ENCODE measurements around the gene WBP1L. TPM values are rescaled to one million over a fixed set of nuclear protein-coding genes. Genes with fewer than 3 reads are reported as not detected.

Gene WBP1L
- total RNA-seq, 2 experiments from 2014 or later, result 17.6 to 24.4 TPM

GRCh38 chr10:102800611-102801335, 57.0 kb downstream of the WBP1L start:
- Histone ChIP-seq H2AFZ (ENCODE audit: low read length) (no peak overlapping the region), H3K36me3 (ENCODE audit: insufficient read depth, low read length) (peaks cover 50% of the 10 kb centered on the region), H3K79me2 (ENCODE audit: insufficient read depth, low read depth, low read length) (no peaks in the 10 kb centered on the region), H4K20me1 (ENCODE audit: insufficient read depth, low read length) (no peaks in the 10 kb centered on the region), H3K4me1 (ENCODE audit: insufficient read depth, low read length, poor library complexity, severe bottlenecking) (peaks cover 26% of the 10 kb centered on the region), H3K27ac (ENCODE audit: low read depth, low read length, poor library complexity, severe bottlenecking) (no peak overlapping the region), H3K4me2 (ENCODE audit: low read length) (no peak overlapping the region), H3K9me2 (ENCODE audit: insufficient read depth, low read length) (no peaks in the 10 kb centered on the region), H3K4me3 (ENCODE audit: low read depth, low read length, poor library complexity, severe bottlenecking) (no peak overlapping the region), H3K9me3 (ENCODE audit: low read length) (0 out of 2 replicates have a peak, but pooled peaks cover 5% of the 10 kb centered on the region)
- TF ChIP-seq EZH2phosphoT487 (IDR thresholded peaks at IDR 0.05; ENCODE audit: borderline replicate concordance, low read depth, low read length) (no peak), CTCF (conservative IDR thresholded peaks at IDR 0.05; ENCODE audit: low read length) (no peak)
- intact Hi-C loops (cut with micrococcal nuclease; ENCODE audit: unreplicated experiment), result no loop called here
- CTCF ChIA-PET (ENCODE audit: unreplicated experiment), result no interaction called here
- POLR2A ChIA-PET, result interaction anchor here (1.8 kb wide), 1 partner anchor 9 kb away, joined by 5 read pairs; no protein-coding TSS in a partner anchor
- BruUV-seq (replicated peaks), result no TSS peak
- no peak for DNase-seq (ENCODE audit: low spot score)

- H2AFZ ChIP-seq (ENCODE audit: low read length), result no peak overlapping the region
- H3K36me3 ChIP-seq (ENCODE audit: insufficient read depth, low read length), result peaks cover 50% of the 10 kb centered on the region
- no peaks in the 10 kb centered on the region for H3K79me2 ChIP-seq (ENCODE audit: insufficient read depth, low read depth, low read length)
- H3K4me2 ChIP-seq (ENCODE audit: low read length), result no peak overlapping the region
- ChIA-PET POLR2A (interaction anchor here (1.8 kb wide), 1 partner anchor 9 kb away, joined by 5 read pairs; no protein-coding TSS in a partner anchor), CTCF (ENCODE audit: unreplicated experiment) (no interaction called here)
- no peaks in the 10 kb centered on the region for H3K9me2 ChIP-seq (ENCODE audit: insufficient read depth, low read length)
- no peak for TF ChIP-seq EZH2phosphoT487 (IDR thresholded peaks at IDR 0.05; ENCODE audit: borderline replicate concordance, low read depth, low read length)
- TF ChIP-seq CTCF (conservative IDR thresholded peaks at IDR 0.05; ENCODE audit: low read length), result no peak
- BruUV-seq (replicated peaks), result no TSS peak
- H3K9me3 ChIP-seq (ENCODE audit: low read length), result 0 out of 2 replicates have a peak, but pooled peaks cover 5% of the 10 kb centered on the region
- intact Hi-C loops (cut with micrococcal nuclease; ENCODE audit: unreplicated experiment), result no loop called here
- H3K4me1 ChIP-seq (ENCODE audit: insufficient read depth, low read length, poor library complexity, severe bottlenecking), result peaks cover 21% of the 10 kb centered on the region
- no peak overlapping the region for H3K4me3 ChIP-seq (ENCODE audit: low read depth, low read length, poor library complexity, severe bottlenecking)
- H4K20me1 ChIP-seq (ENCODE audit: insufficient read depth, low read length), result no peaks in the 10 kb centered on the region
- no peak overlapping the region for H3K27ac ChIP-seq (ENCODE audit: low read depth, low read length, poor library complexity, severe bottlenecking)
- DNase-seq (ENCODE audit: low spot score), result no peak
Observed at GRCh38 chr10:102801496-102801895, 57.7 kb downstream of the WBP1L start.

- TF ChIP-seq CTCF (conservative IDR thresholded peaks at IDR 0.05; ENCODE audit: low read length) (no peak), EZH2phosphoT487 (IDR thresholded peaks at IDR 0.05; ENCODE audit: borderline replicate concordance, low read depth, low read length) (no peak)
- no peak overlapping the region for H3K4me2 ChIP-seq (ENCODE audit: low read length)
- H3K79me2 ChIP-seq (ENCODE audit: insufficient read depth, low read depth, low read length), result no peaks in the 10 kb centered on the region
- H3K4me1 ChIP-seq (ENCODE audit: insufficient read depth, low read length, poor library complexity, severe bottlenecking), result peaks cover 16% of the 10 kb centered on the region
- H3K36me3 ChIP-seq (ENCODE audit: insufficient read depth, low read length), result peaks cover 50% of the 10 kb centered on the region
- no peaks in the 10 kb centered on the region for H3K9me2 ChIP-seq (ENCODE audit: insufficient read depth, low read length)
- ChIA-PET CTCF (ENCODE audit: unreplicated experiment) (no interaction called here), POLR2A (interaction anchor here (0.6 to 1.8 kb wide), 4 partner anchors 9 to 384 kb away, joined by 3 to 6 read pairs (median 4); no protein-coding TSS in a partner anchor)
- intact Hi-C loops (cut with micrococcal nuclease; ENCODE audit: unreplicated experiment), result no loop called here
- H3K9me3 ChIP-seq (ENCODE audit: low read length), result 0 out of 2 replicates have a peak, but pooled peaks cover 5% of the 10 kb centered on the region
- no peak for DNase-seq (ENCODE audit: low spot score)
- no peak overlapping the region for H3K4me3 ChIP-seq (ENCODE audit: low read depth, low read length, poor library complexity, severe bottlenecking)
- BruUV-seq (replicated peaks), result no TSS peak
- no peak overlapping the region for H2AFZ ChIP-seq (ENCODE audit: low read length)
- H3K27ac ChIP-seq (ENCODE audit: low read depth, low read length, poor library complexity, severe bottlenecking), result no peak overlapping the region
- no peaks in the 10 kb centered on the region for H4K20me1 ChIP-seq (ENCODE audit: insufficient read depth, low read length)
Observed at GRCh38 chr10:102801978-102802377, 58.2 kb downstream of the WBP1L start.
